ENCODE results near the gene CHST10. TPM values are rescaled to one million over a fixed set of nuclear protein-coding genes. Genes with fewer than 3 reads are reported as not detected.
A peak's percentile ranks its signal among the peaks of the same experiment; 100 is the strongest.
"Not testable (repeated sequence)": the region's sequence is repeated elsewhere in the genome, so short reads cannot be mapped to it uniquely, and the experiment has no call there.

Gene CHST10
- total RNA-seq (10 to 100 TPM in 4 of 9 donors, 1 to 10 TPM in 5; 7.2 to 14.1 (median 9.8) TPM), polyA plus RNA-seq (1 to 10 TPM; 5.8 to 6.7 TPM)
- long read RNA-seq, donor 1, transcript CHST10-201 (7 exons, 2,842 nt): major isoform, 22 of 34 reads
- long read RNA-seq, donor 1, partial matches to known transcripts: 1 of 34 reads
- long read RNA-seq, donor 1, other reads (novel, unspliced or antisense): 11 of 34 reads
- long read RNA-seq, donor 2, transcript CHST10-201 (7 exons, 2,842 nt): major isoform, 14 of 25 reads
- long read RNA-seq, donor 2, partial matches to known transcripts: 2 of 25 reads
- long read RNA-seq, donor 2, other reads (novel, unspliced or antisense): 9 of 25 reads
- long read RNA-seq, donor 3, transcript CHST10-201 (7 exons, 2,842 nt): major isoform, 23 of 31 reads
- long read RNA-seq, donor 3, partial matches to known transcripts: 1 of 31 reads
- long read RNA-seq, donor 3, other reads (novel, unspliced or antisense): 7 of 31 reads

DNA sequence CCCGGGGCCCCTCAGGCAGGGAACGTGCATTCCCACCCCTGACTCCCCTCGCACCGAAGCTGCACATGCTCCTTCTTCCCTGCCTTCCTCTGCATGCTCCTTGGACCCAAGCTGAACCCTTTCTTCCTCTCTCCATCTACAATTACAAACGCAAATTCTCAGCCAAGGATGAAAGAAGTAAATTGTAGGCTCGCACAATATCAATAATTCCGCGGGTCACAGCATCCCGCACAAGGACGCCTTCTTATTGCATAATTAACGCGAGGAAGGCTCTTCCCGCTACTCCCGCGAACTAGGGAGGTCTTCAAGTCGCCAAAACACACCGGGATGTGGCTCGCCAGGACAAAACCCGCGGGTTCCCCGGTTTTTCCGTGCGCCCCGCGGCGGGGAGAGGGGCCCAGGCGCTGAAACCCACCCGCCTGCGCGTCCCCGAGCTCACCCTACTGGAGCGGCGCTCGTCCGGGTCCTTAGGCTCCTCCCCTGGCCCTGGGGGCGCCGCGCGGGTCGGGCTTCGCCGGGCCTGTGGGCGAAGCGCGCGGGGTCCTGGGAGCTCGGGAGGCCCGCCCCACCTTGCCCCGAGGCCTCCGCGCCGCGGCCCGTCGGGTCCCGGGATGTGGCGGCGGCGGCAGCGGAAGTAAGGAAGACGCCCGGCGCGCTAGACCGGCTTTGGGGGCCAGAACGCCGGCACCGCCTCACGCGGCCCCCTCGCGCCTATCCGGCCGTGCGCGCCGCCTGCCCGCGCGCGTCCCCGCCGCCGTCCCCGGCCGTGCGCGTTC, at the start of gene CHST10:
Gene CHST10, minus strand, starts transcription at position 734 of the 776 bp plus-strand sequence. CDS start 10,993 bp downstream, outside the sequence.
- intact Hi-C loops (cut with DNase I): loop anchor here in 6 of 10 donors (5.0 to 10.0 kb wide), 3 partner anchors 145 to 568 kb away; partner anchors contain the start of gene PDCL3 (in 5 of the 6)
- no peak for TF ChIP-seq CTCF (IDR thresholded peaks at IDR 0.05)
- TF ChIP-seq POLR2A (IDR thresholded peaks at IDR 0.05): peak in 1 of 2 donors; percentile 45
- H3K36me3 ChIP-seq: peaks cover 0 to 16% (median 0%) of the 10 kb centered on the region in 9 donors
- peak within 1 kb of the TSS; percentile 58 to 97 (median 78) for H3K4me3 ChIP-seq
- no peaks in the 10 kb centered on the region for H3K27me3 ChIP-seq
- DNase-seq: peak; percentile 66 to 80 (median 75)
- ATAC-seq: peak; percentile 87 to 96 (median 94)
- peaks cover 0 to 22% (median 12%) of the 10 kb centered on the region in 12 donors for H3K4me1 ChIP-seq
- WGBS, 4 donors: 0 to 1% (median 0%) methylated on average over 31 to 88 of the region's 88 CpGs
- H3K27ac ChIP-seq: peak within 1 kb of the TSS; percentile 47 to 89 (median 80)
- no peaks in the 10 kb centered on the region for H3K9me3 ChIP-seq

- Histone ChIP-seq H3K27ac (no peak overlapping the region), H3K36me3 (no peaks in the 10 kb centered on the region), H3K9me3 (peaks cover 0 to 32% (median 11%) of the 10 kb centered on the region in 12 donors), H3K4me3 (no peak overlapping the region), H3K4me1 (no peaks in the 10 kb centered on the region), H3K27me3 (peaks cover 0 to 4% (median 0%) of the 10 kb centered on the region in 9 donors)
- no peak for TF ChIP-seq POLR2A (IDR thresholded peaks at IDR 0.05)
- TF ChIP-seq CTCF (IDR thresholded peaks at IDR 0.05): no peak
- ATAC-seq (no peak), DNase-seq (no peak)
- intact Hi-C loops (cut with DNase I): no loop called here
- 72 to 90% (median 84%) methylated on average over 1 of the region's 1 CpG for WGBS, 4 donors
These were observed 43.5 kb upstream of the CHST10 start for GRCh38 chr2:100460904-100461530.

- H3K27me3 ChIP-seq; ATAC-seq; DNase-seq; H3K4me1 ChIP-seq; H3K36me3 ChIP-seq; intact Hi-C loops (cut with DNase I); H3K4me3 ChIP-seq; H3K27ac ChIP-seq: not testable (repeated sequence)
- peaks cover 0 to 41% (median 11%) of the 10 kb centered on the region in 12 donors for H3K9me3 ChIP-seq
These were observed 38.9 kb upstream of the CHST10 start for GRCh38 chr2:100456357-100456756.

DNA sequence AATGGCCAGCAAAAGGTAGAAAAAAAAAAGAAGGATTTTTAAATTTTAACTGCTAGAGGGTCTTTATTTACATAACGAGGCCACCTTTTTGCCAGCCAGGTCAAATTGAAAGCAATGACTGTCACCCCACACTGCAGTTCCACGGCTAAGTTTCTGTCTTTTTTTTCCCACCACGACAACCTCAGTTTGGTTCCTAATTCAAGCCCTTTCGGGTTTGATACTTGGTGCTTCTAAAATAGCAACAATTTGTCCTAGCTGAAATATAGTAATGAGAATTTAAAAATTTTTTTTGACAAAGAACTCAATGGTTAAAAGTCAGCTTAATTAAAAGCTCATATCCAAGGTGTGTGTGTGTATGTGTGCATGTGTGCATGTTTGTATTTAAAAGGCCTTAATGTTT, 36.4 kb upstream of the CHST10 start:
- intact Hi-C loops (cut with DNase I): no loop called here
- 53 to 70% (median 65%) methylated on average over 4 of the region's 4 CpGs for WGBS, 4 donors
- no peak for DNase-seq
- no peak for TF ChIP-seq CTCF (IDR thresholded peaks at IDR 0.05)
- no peak for TF ChIP-seq POLR2A (IDR thresholded peaks at IDR 0.05)
- Histone ChIP-seq H3K36me3 (no peaks in the 10 kb centered on the region), H3K27me3 (no peaks in the 10 kb centered on the region), H3K27ac (no peak overlapping the region), H3K4me1 (no peaks in the 10 kb centered on the region), H3K9me3 (peaks cover 0 to 38% (median 10%) of the 10 kb centered on the region in 12 donors), H3K4me3 (no peak overlapping the region)
- ATAC-seq: no peak

Data from heart left ventricle (tissue), 16 donors.